Duodenal mucosa (tissue), 2 donors: ENCODE measurements around the gene FGB.
"Not testable (repeated sequence)": the region's sequence is repeated elsewhere in the genome, so short reads cannot be mapped to it uniquely, and the experiment has no call there.

Experiments used
- H3K27ac ChIP-seq: one replicate; pipeline ENCODE4 v1.7.0; 2013; ENCODE audit warnings: low read depth, low read length
- H3K27me3 ChIP-seq, 2 donors: one replicate each; pipeline ENCODE4 v1.7.0; 2013; ENCODE audit warnings: low read length in 2 of 2, control low read depth in 1 of 2; ENCODE audit not compliant: insufficient read depth in 2 of 2, control insufficient read depth in 1 of 2
- H3K36me3 ChIP-seq, 2 donors: one replicate each; pipeline ENCODE4 v1.7.0; 2013; ENCODE audit warnings: low read length in 2 of 2, control low read depth in 1 of 2; ENCODE audit not compliant: insufficient read depth in 2 of 2, control insufficient read depth in 1 of 2
- H3K4me1 ChIP-seq, 2 donors: one replicate each; pipeline ENCODE4 v1.7.0; 2013; ENCODE audit warnings: low read length in 2 of 2, control low read depth in 1 of 2; ENCODE audit not compliant: insufficient read depth in 2 of 2, control insufficient read depth in 1 of 2
- H3K4me3 ChIP-seq, 2 donors: one replicate each; pipeline ENCODE4 v1.7.0; 2013; ENCODE audit warnings: low read length in 2 of 2, low read depth in 1 of 2
- H3K9ac ChIP-seq, 2 donors: one replicate each; pipeline ENCODE4 v1.7.0; 2013; ENCODE audit warnings: low read length in 2 of 2, low read depth in 1 of 2
- H3K9me3 ChIP-seq, 2 donors: one replicate each; pipeline ENCODE4 v1.7.0; 2013; ENCODE audit warnings: low read length in 2 of 2, control low read depth in 1 of 2; ENCODE audit not compliant: control insufficient read depth in 1 of 2

FGB gene

GRCh38 chr4:154593868-154594267, 31.1 kb downstream of the FGB start:
- Histone ChIP-seq H3K4me1 (peaks cover 0 to 6% of the 10 kb centered on the region in 2 donors), H3K36me3 (no peaks in the 10 kb centered on the region), H3K9ac (no peak overlapping the region), H3K4me3 (no peak overlapping the region), H3K27me3 (no peaks in the 10 kb centered on the region), H3K9me3 (no peaks in the 10 kb centered on the region), H3K27ac (no peak overlapping the region)

- H3K4me3 ChIP-seq, H3K27ac ChIP-seq, H3K9ac ChIP-seq, H3K36me3 ChIP-seq, H3K27me3 ChIP-seq, H3K9me3 ChIP-seq, H3K4me1 ChIP-seq: not testable (repeated sequence)
These were observed 31.5 kb downstream of the FGB start for GRCh38 chr4:154594343-154594742.

GRCh38 chr4:154595807-154596206, 33.0 kb downstream of the FGB start:
- H3K9ac ChIP-seq = no peak overlapping the region
- H3K27me3 ChIP-seq = no peaks in the 10 kb centered on the region
- H3K4me1 ChIP-seq = peaks cover 0 to 1% of the 10 kb centered on the region in 2 donors
- no peak overlapping the region for H3K27ac ChIP-seq
- H3K36me3 ChIP-seq = no peaks in the 10 kb centered on the region
- H3K9me3 ChIP-seq = no peaks in the 10 kb centered on the region
- no peak overlapping the region for H3K4me3 ChIP-seq

GRCh38 chr4:154597281-154597680, 34.5 kb downstream of the FGB start:
- not testable (repeated sequence) for H3K4me1 ChIP-seq, H3K9ac ChIP-seq, H3K9me3 ChIP-seq, H3K4me3 ChIP-seq, H3K27me3 ChIP-seq, H3K27ac ChIP-seq, H3K36me3 ChIP-seq

GRCh38 chr4:154597798-154598774, 35.3 kb downstream of the FGB start:
- Histone ChIP-seq H3K9ac (no peak overlapping the region), H3K27me3 (no peaks in the 10 kb centered on the region), H3K9me3 (no peaks in the 10 kb centered on the region), H3K27ac (no peak overlapping the region), H3K36me3 (no peaks in the 10 kb centered on the region), H3K4me1 (no peaks in the 10 kb centered on the region), H3K4me3 (no peak overlapping the region)

GRCh38 chr4:154602404-154603020, 39.7 kb downstream of the FGB start:
- Histone ChIP-seq H3K4me3 (no peak overlapping the region), H3K27ac (no peak overlapping the region), H3K27me3 (no peaks in the 10 kb centered on the region), H3K4me1 (no peaks in the 10 kb centered on the region), H3K9ac (no peak overlapping the region), H3K9me3 (no peaks in the 10 kb centered on the region), H3K36me3 (no peaks in the 10 kb centered on the region)

- Histone ChIP-seq H3K27me3 (no peaks in the 10 kb centered on the region), H3K36me3 (no peaks in the 10 kb centered on the region), H3K4me1 (no peaks in the 10 kb centered on the region), H3K9me3 (no peaks in the 10 kb centered on the region), H3K4me3 (no peak overlapping the region), H3K9ac (no peak overlapping the region), H3K27ac (no peak overlapping the region)
These were observed 40.5 kb downstream of the FGB start for GRCh38 chr4:154603033-154603943.

GRCh38 chr4:154604696-154605200, 41.9 kb downstream of the FGB start:
- Histone ChIP-seq H3K27me3 (no peaks in the 10 kb centered on the region), H3K36me3 (no peaks in the 10 kb centered on the region), H3K4me3 (no peak overlapping the region), H3K27ac (no peak overlapping the region), H3K4me1 (no peaks in the 10 kb centered on the region), H3K9ac (no peak overlapping the region), H3K9me3 (no peaks in the 10 kb centered on the region)

GRCh38 chr4:154606728-154607723, 44.2 kb downstream of the FGB start:
- H3K4me1 ChIP-seq = no peaks in the 10 kb centered on the region

More at GRCh38 chr4:154606728-154607723, 44.2 kb downstream of the FGB start:
- H3K36me3 ChIP-seq = no peaks in the 10 kb centered on the region
- no peak overlapping the region for H3K4me3 ChIP-seq
- no peaks in the 10 kb centered on the region for H3K27me3 ChIP-seq
- H3K9me3 ChIP-seq = no peaks in the 10 kb centered on the region
- no peak overlapping the region for H3K9ac ChIP-seq
- H3K27ac ChIP-seq = no peak overlapping the region
